H1 (cell line): ENCODE measurements around the gene PSMC5. TPM values are rescaled to one million over a fixed set of nuclear protein-coding genes. Genes with fewer than 3 reads are reported as not detected.

Source experiments
- CTCF ChIA-PET: fragments of 300-600 bp; sonication (Branson Sonifier 250); formaldehyde crosslinking; loops from one replicate; lab custom pipeline; 2021; ENCODE audit not compliant: partially characterized antibody; lab: Charles Lee
- POLR2A ChIA-PET: fragments of 300-600 bp; sonication (Branson Sonifier 250); formaldehyde crosslinking; loops from one replicate; lab custom pipeline; 2021; ENCODE audit warnings: inconsistent platforms; ENCODE audit not compliant: partially characterized antibody; lab: Charles Lee
- DNase-seq, 2 experiments: peaks; one replicate each; pipeline versions ENCODE4 v3.0.0 to v3.0.0-alpha.2; 2010 to 2022; ENCODE audit warnings: low spot score in 2 of 2, low read depth in 1 of 2, mixed read lengths in 1 of 2
- FAIRE-seq: peaks from 2 replicates; lab custom pipeline; 2011; peaks lifted over from hg19 to GRCh38; lab: Jason Lieb, UNC
- H2AFZ ChIP-seq: 2 replicates; pipeline ENCODE4 v1.8.1; 2012; ENCODE audit warnings: low read length, inconsistent platforms
- H2AK5ac ChIP-seq: 2 replicates; pipeline ENCODE4 v1.6.1; 2013; ENCODE audit warnings: low read depth, low read length
- H2BK120ac ChIP-seq: replicated peaks from 2 replicates; pipeline ENCODE3; 2013; ENCODE audit warnings: low read depth, low read length, inconsistent platforms
- H2BK12ac ChIP-seq: 2 replicates; pipeline ENCODE4 v1.6.1; 2013; ENCODE audit warnings: low read depth, low read length
- H2BK15ac ChIP-seq: 2 replicates; pipeline ENCODE4 v1.6.1; 2013; ENCODE audit warnings: low read length
- H2BK20ac ChIP-seq: 2 replicates; pipeline ENCODE4 v1.6.1; 2013; ENCODE audit warnings: low read length
- H2BK5ac ChIP-seq: 2 replicates; pipeline ENCODE4 v1.6.1; 2013; ENCODE audit warnings: low read depth, low read length
- H3K14ac ChIP-seq: 2 replicates; pipeline ENCODE4 v1.6.1; 2013; ENCODE audit warnings: inconsistent platforms; ENCODE audit not compliant: insufficient read length
- H3K18ac ChIP-seq: 2 replicates; pipeline ENCODE4 v1.6.1; 2013; ENCODE audit warnings: low read length; ENCODE audit errors: extremely low read depth
- H3K23ac ChIP-seq: 2 replicates; pipeline ENCODE4 v1.6.1; 2013; ENCODE audit warnings: inconsistent platforms; ENCODE audit not compliant: insufficient read length
- H3K23me2 ChIP-seq: 2 replicates; pipeline ENCODE4 v1.6.1; 2013; ENCODE audit warnings: low read depth, low read length
- H3K27ac ChIP-seq: 2 replicates; pipeline ENCODE4 v1.6.1; 2011; ENCODE audit warnings: low read depth, low read length, inconsistent platforms
- H3K27me3 ChIP-seq, 4 experiments: replicated peaks in 1 of 4; 1 replicate in 1 of 4; 2 replicates in 3 of 4; pipeline versions ENCODE4 v1.6.1 to v1.8.1; 2011 to 2013; ENCODE audit warnings: low read length in 3 of 4, mild to moderate bottlenecking in 3 of 4, inconsistent platforms in 2 of 4, mixed read lengths in 2 of 4, moderate library complexity in 1 of 4; ENCODE audit not compliant: control insufficient read depth in 3 of 4, insufficient read depth in 3 of 4; ENCODE audit errors: extremely low read depth in 1 of 4
- H3K36me3 ChIP-seq, 4 experiments: 2 replicates each; pipeline versions ENCODE4 v1.6.1 to v1.8.1; 2011 to 2013; ENCODE audit warnings: mild to moderate bottlenecking in 4 of 4, low read length in 3 of 4, moderate library complexity in 2 of 4, control low read depth in 1 of 4, inconsistent platforms in 1 of 4; ENCODE audit not compliant: insufficient read depth in 4 of 4, control insufficient read depth in 2 of 4
- H3K4ac ChIP-seq: replicated peaks from 2 replicates; pipeline ENCODE3; 2013; ENCODE audit warnings: low read length, low read depth, mixed read lengths, inconsistent platforms; ENCODE audit not compliant: insufficient read length
- H3K4me1 ChIP-seq, 4 experiments: replicated peaks in 1 of 4; 1 replicate in 1 of 4; 2 replicates in 3 of 4; pipeline versions ENCODE4 v1.6.1 to v1.8.1; 2011 to 2013; ENCODE audit warnings: low read length in 3 of 4, inconsistent platforms in 2 of 4, mixed read lengths in 1 of 4; ENCODE audit not compliant: insufficient read depth in 4 of 4, control insufficient read depth in 3 of 4
- H3K4me2 ChIP-seq, 2 experiments: 2 replicates each; pipeline versions ENCODE4 v1.6.1 to v1.8.1; 2011 to 2013; ENCODE audit warnings: low read depth in 2 of 2, low read length in 2 of 2, control low read depth in 1 of 2, inconsistent platforms in 1 of 2, mild to moderate bottlenecking in 1 of 2; ENCODE audit not compliant: insufficient read depth in 1 of 2
- H3K4me3 ChIP-seq, 4 experiments: fragments of 200-600, 300-600 bp in 1 of 4; sonication (generic), shearing (Covaris generic), sonication (Bioruptor Twin) in 1 of 4; 2 replicates each; pipeline versions ENCODE4 v1.5.1 to v1.8.1; 2011 to 2016; ENCODE audit warnings: low read length in 4 of 4, low read depth in 3 of 4, control low read depth in 2 of 4, inconsistent platforms in 2 of 4, mild to moderate bottlenecking in 2 of 4, mixed read lengths in 1 of 4, moderate library complexity in 1 of 4; ENCODE audit not compliant: insufficient read depth in 2 of 4; ENCODE audit errors: extremely low read depth in 1 of 4
- H3K56ac ChIP-seq: replicated peaks from 2 replicates; pipeline ENCODE3; 2013; ENCODE audit warnings: low read depth, mild to moderate bottlenecking, mixed read lengths, low read length, inconsistent platforms; ENCODE audit not compliant: insufficient read length
- H3K79me1 ChIP-seq: 2 replicates; pipeline ENCODE4 v1.6.1; 2013; ENCODE audit warnings: low read depth, low read length, control low read depth
- H3K79me2 ChIP-seq, 2 experiments: 2 replicates each; pipeline versions ENCODE4 v1.6.1 to v1.8.1; 2012 to 2013; ENCODE audit warnings: low read length in 2 of 2, mild to moderate bottlenecking in 2 of 2, inconsistent platforms in 1 of 2; ENCODE audit not compliant: insufficient read depth in 2 of 2, control insufficient read depth in 1 of 2
- H3K9ac ChIP-seq, 4 experiments: replicated peaks in 1 of 4; 1 replicate in 1 of 4; 2 replicates in 3 of 4; pipeline versions ENCODE4 v1.6.1 to v1.8.1; 2011 to 2013; ENCODE audit warnings: low read depth in 3 of 4, low read length in 3 of 4, control low read depth in 2 of 4, mild to moderate bottlenecking in 2 of 4, moderate library complexity in 2 of 4, inconsistent platforms in 1 of 4; ENCODE audit errors: extremely low read depth in 1 of 4
- H3K9me3 ChIP-seq, 2 experiments: 2 replicates each; pipeline versions ENCODE4 v1.6.1 to v1.8.1; 2012 to 2013; ENCODE audit warnings: mild to moderate bottlenecking in 2 of 2, moderate library complexity in 2 of 2, control low read depth in 1 of 2, inconsistent platforms in 1 of 2, low read depth in 1 of 2, low read length in 1 of 2, mixed read lengths in 1 of 2; ENCODE audit not compliant: insufficient read depth in 2 of 2
- H4K20me1 ChIP-seq, 2 experiments: replicated peaks in 1 of 2; 2 replicates each; pipeline versions ENCODE3 to v1.8.1; 2011 to 2013; ENCODE audit warnings: inconsistent platforms in 2 of 2, low read length in 2 of 2, mild to moderate bottlenecking in 1 of 2; ENCODE audit not compliant: insufficient read depth in 2 of 2, control insufficient read depth in 1 of 2
- H4K5ac ChIP-seq: 2 replicates; pipeline ENCODE4 v1.6.1; 2013; ENCODE audit warnings: low read length, low read depth, mixed read lengths, inconsistent platforms; ENCODE audit not compliant: insufficient read length
- H4K8ac ChIP-seq: 2 replicates; pipeline ENCODE4 v1.8.0; 2013; ENCODE audit warnings: mild to moderate bottlenecking, moderate library complexity, low read length, inconsistent platforms; ENCODE audit not compliant: insufficient read depth; ENCODE audit errors: extremely low read depth
- H4K91ac ChIP-seq: replicated peaks from 2 replicates; pipeline ENCODE3; 2013; ENCODE audit warnings: low read length, mixed read lengths, inconsistent platforms; ENCODE audit not compliant: insufficient read length
- WGBS, 2 experiments: shearing (Covaris generic) in 1 of 2; methylation state at CpG; one replicate each; pipeline versions ENCODE4 v1.1.6 to v1.1.7; 2013 to 2015; ENCODE audit warnings: low lambda C conversion rate in 2 of 2, mixed read lengths in 2 of 2, inconsistent platforms in 1 of 2, low coverage in 1 of 2, missing lambda C conversion rate in 1 of 2; ENCODE audit not compliant: insufficient replicate concordance in 2 of 2, insufficient coverage in 1 of 2, insufficient read length in 1 of 2; ENCODE audit errors: extremely low coverage in 1 of 2, missing lambda C conversion rate in 1 of 2; 5-methylcytosine and 5-hydroxymethylcytosine counted together
- polyA plus RNA-seq, 7 experiments: library from polyadenylated mRNA; depleted of rRNA in 3 of 7; stranded (reverse) in 5 of 7; unstranded in 2 of 7; fragments of >200 nt in 5 of 7; fragments of 200-250 nt in 2 of 7; gene quantifications; 1 replicate in 5 of 7; 2 replicates in 1 of 7; 4 replicates in 1 of 7; pipeline versions ENCODE4 v1.2.1 to v1.2.3, GENCODE V29; 2011 to 2013; ENCODE audit warnings: missing spikeins in 2 of 7, mixed read lengths in 2 of 7
- total RNA-seq: library from RNA; stranded (reverse); fragmentation: NEBNext Ultra II Directional; extraction: Animal tissue kit (Norgen Biotek cat#: 25700); gene quantifications from 2 replicates; pipeline ENCODE4 v1.2.1, GENCODE V29; 2021

The PSMC5 gene
- total and polyA plus RNA-seq, 2 of the 8 experiments (the other 6 are each of a cell fraction or from before 2014, with no cell fraction given): 172 to 180 TPM

GRCh38 chr17:63837480-63837879 lies 10.2 kb downstream of the PSMC5 start:
- no peaks in the 10 kb centered on the region for H3K9me3 ChIP-seq
- no peak overlapping the region; the same call in 1 of the 2 replicates for H4K8ac ChIP-seq
- ChIA-PET CTCF (interaction anchor here (1.1 to 2.9 kb wide), 5 partner anchors 9 to 28 kb away, joined by 4 to 15 read pairs (median 8); no protein-coding TSS in a partner anchor), POLR2A (interaction anchor here (27.8 to 32.3 kb wide), 2 partner anchors 17 to 55 kb away, joined by 481 to 593 read pairs; partner anchors contain the start of genes CCDC47, DDX42, FTSJ3 and PSMC5)
- no peak overlapping the region for H4K5ac ChIP-seq
- no peak overlapping the region for H3K18ac ChIP-seq
- no peak overlapping the region; the same call in 1 of the 2 replicates for H2AK5ac ChIP-seq
- no peak overlapping the region for H4K91ac ChIP-seq
- no peaks in the 10 kb centered on the region for H3K27me3 ChIP-seq
- no peak overlapping the region for H2BK15ac ChIP-seq
- no peak overlapping the region for H3K27ac ChIP-seq
- peak overlapping the region; percentile 71 for H2BK5ac ChIP-seq
- H3K79me1 ChIP-seq: peaks cover 20% of the 10 kb centered on the region
- WGBS, 2 experiments: 89% methylated on average over 10 of the region's 12 CpGs; no CpG with 5 or more reads in 1 of the 2 experiments
- H3K4ac ChIP-seq: no peak overlapping the region
- no peak overlapping the region for H2AFZ ChIP-seq
- H2BK20ac ChIP-seq: no peak overlapping the region
- peaks cover 1 to 13% of the 10 kb centered on the region in 2 experiments for H4K20me1 ChIP-seq
- DNase-seq: no peak
- H3K4me1 ChIP-seq: peaks cover 3 to 28% (median 26%) of the 10 kb centered on the region in 4 experiments
- no peak overlapping the region for H2BK120ac ChIP-seq
- no peak overlapping the region for H3K9ac ChIP-seq
- H3K4me3 ChIP-seq: no peak overlapping the region
- no peak overlapping the region for H3K56ac ChIP-seq
- peaks cover 16 to 27% (median 23%) of the 10 kb centered on the region in 4 experiments for H3K36me3 ChIP-seq
- 0 out of 2 replicates have a peak overlapping the region, but pooled peaks have one; percentile 29 for H2BK12ac ChIP-seq
- peaks cover 8% of the 10 kb centered on the region for H3K23me2 ChIP-seq
- H3K4me2 ChIP-seq: no peak overlapping the region
- no peak for FAIRE-seq
- no peak overlapping the region for H3K23ac ChIP-seq
- H3K79me2 ChIP-seq: peaks cover 11 to 42% of the 10 kb centered on the region in 2 experiments
- H3K14ac ChIP-seq: no peak overlapping the region
